Measurements from ENCODE around the gene NF1.

NF1 gene

GRCh38 chr17:31422443-31422842 lies 327.7 kb downstream of the NF1 start:
- Histone ChIP-seq H3K4me3 (no peak overlapping the region), H3K27ac (no peak overlapping the region)
- DNase-seq (ENCODE audit: low spot score): no peak
- TF ChIP-seq, protein P1, sequence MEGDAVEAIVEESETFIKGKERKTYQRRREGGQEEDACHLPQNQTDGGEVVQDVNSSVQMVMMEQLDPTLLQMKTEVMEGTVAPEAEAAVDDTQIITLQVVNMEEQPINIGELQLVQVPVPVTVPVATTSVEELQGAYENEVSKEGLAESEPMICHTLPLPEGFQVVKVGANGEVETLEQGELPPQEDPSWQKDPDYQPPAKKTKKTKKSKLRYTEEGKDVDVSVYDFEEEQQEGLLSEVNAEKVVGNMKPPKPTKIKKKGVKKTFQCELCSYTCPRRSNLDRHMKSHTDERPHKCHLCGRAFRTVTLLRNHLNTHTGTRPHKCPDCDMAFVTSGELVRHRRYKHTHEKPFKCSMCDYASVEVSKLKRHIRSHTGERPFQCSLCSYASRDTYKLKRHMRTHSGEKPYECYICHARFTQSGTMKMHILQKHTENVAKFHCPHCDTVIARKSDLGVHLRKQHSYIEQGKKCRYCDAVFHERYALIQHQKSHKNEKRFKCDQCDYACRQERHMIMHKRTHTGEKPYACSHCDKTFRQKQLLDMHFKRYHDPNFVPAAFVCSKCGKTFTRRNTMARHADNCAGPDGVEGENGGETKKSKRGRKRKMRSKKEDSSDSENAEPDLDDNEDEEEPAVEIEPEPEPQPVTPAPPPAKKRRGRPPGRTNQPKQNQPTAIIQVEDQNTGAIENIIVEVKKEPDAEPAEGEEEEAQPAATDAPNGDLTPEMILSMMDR (IDR thresholded peaks at IDR 0.05): no peak

DNA sequence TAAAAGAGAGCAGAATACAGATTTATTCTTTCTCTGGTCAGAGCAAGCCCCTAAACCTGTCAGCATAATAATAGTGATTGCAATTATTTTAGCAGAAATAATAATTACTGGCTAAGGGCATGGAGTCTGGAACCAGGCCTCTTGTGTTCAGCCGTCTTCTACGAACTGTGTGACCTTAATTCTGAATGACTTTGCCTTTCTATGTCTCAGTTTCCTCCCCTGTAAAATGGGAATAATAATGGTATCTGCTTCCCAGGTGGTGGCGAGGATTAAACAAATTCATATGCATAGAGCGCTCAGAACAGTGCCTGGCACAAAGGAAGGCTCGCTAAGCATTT lies 330.1 kb downstream of the NF1 start:
- TF ChIP-seq, protein P1 (IDR thresholded peaks at IDR 0.05): no peak
- no peak for DNase-seq (ENCODE audit: low spot score)
- Histone ChIP-seq H3K27ac (no peak overlapping the region), H3K4me3 (no peak overlapping the region)

- Histone ChIP-seq H3K4me3 (no peak overlapping the region), H3K27ac (no peak overlapping the region)
- TF ChIP-seq, protein P1 (IDR thresholded peaks at IDR 0.05): no peak
- no peak for DNase-seq (ENCODE audit: low spot score)
These were observed 330.7 kb downstream of the NF1 start for GRCh38 chr17:31425282-31426040.
